ENCODE measurements around the gene ZBTB26. TPM values are rescaled to one million over a fixed set of nuclear protein-coding genes. Genes with fewer than 3 reads are reported as not detected.
A peak's percentile ranks its signal among the peaks of the same experiment; 100 is the strongest.
"Not testable (repeated sequence)": the region's sequence is repeated elsewhere in the genome, so short reads cannot be mapped to it uniquely, and the experiment has no call there.

The ZBTB26 gene
- total RNA-seq, 2 donors from 2014 or later = 8.1 to 11.0 TPM

GRCh38 chr9:122912671-122912963 lies 18.7 kb downstream of the ZBTB26 start:
- H3K4me1 Mint-ChIP-seq (ENCODE audit: low read depth) = peaks cover 35% of the 10 kb centered on the region
- peak overlapping the region; percentile 100 for H3K27ac Mint-ChIP-seq
- no peak for ATAC-seq (replicated peaks in 1 of 2)

GRCh38 chr9:122906122-122906521 lies 25.2 kb downstream of the ZBTB26 start:
- peaks cover 35% of the 10 kb centered on the region for H3K4me1 Mint-ChIP-seq (ENCODE audit: low read depth)
- H3K27ac Mint-ChIP-seq; H3K27me3 Mint-ChIP-seq (ENCODE audit: low read depth); H3K36me3 Mint-ChIP-seq (ENCODE audit: insufficient read depth in 2 of 2); DNase-seq; ATAC-seq (replicated peaks in 1 of 2); H3K4me3 Mint-ChIP-seq; H3K9me3 Mint-ChIP-seq: not testable (repeated sequence)

More at GRCh38 chr9:122912671-122912963, 18.7 kb downstream of the ZBTB26 start:
- Mint-ChIP-seq H3K4me3 (peak overlapping the region; percentile 91 to 99), H3K27me3 (ENCODE audit: low read depth) (no peaks in the 10 kb centered on the region), H3K9me3 (no peaks in the 10 kb centered on the region), H3K36me3 (ENCODE audit: insufficient read depth in 2 of 2) (peaks cover 8 to 20% of the 10 kb centered on the region in 2 donors)
- DNase-seq = no peak

GRCh38 chr9:122904823-122905710 lies 26.2 kb downstream of the ZBTB26 start, which contains the start of gene RC3H2:
RC3H2 (minus strand) TSS chr9:122905359; CDS start chr9:122897509, 7,850 bp downstream.
- H3K27ac Mint-ChIP-seq = peak within 1 kb of the TSS; percentile 99
- peak within 1 kb of the TSS; percentile 93 to 99 for H3K4me3 Mint-ChIP-seq
- no peaks in the 10 kb centered on the region for H3K27me3 Mint-ChIP-seq (ENCODE audit: low read depth)
- peak; percentile 89 to 90 for ATAC-seq (replicated peaks in 1 of 2)
- no peaks in the 10 kb centered on the region for H3K9me3 Mint-ChIP-seq
- peaks cover 0 to 4% of the 10 kb centered on the region in 2 donors for H3K36me3 Mint-ChIP-seq (ENCODE audit: insufficient read depth in 2 of 2)
- peaks cover 31% of the 10 kb centered on the region for H3K4me1 Mint-ChIP-seq (ENCODE audit: low read depth)
- DNase-seq = peak; percentile 95 to 98

GRCh38 chr9:122904466-122904822 lies 26.9 kb downstream of the ZBTB26 start:
- Mint-ChIP-seq H3K36me3 (ENCODE audit: insufficient read depth in 2 of 2) (peaks cover 0 to 5% of the 10 kb centered on the region in 2 donors), H3K9me3 (no peaks in the 10 kb centered on the region), H3K27ac (peak overlapping the region; percentile 99), H3K27me3 (ENCODE audit: low read depth) (no peaks in the 10 kb centered on the region), H3K4me3 (peak overlapping the region; percentile 93 to 99), H3K4me1 (ENCODE audit: low read depth) (peaks cover 35% of the 10 kb centered on the region)
- DNase-seq = peak; percentile 31 to 44
- ATAC-seq (replicated peaks in 1 of 2) = peak; percentile 4 to 23

- H3K27ac Mint-ChIP-seq = peak overlapping the region; percentile 28
- H3K27me3 Mint-ChIP-seq (ENCODE audit: low read depth) = no peaks in the 10 kb centered on the region
- ATAC-seq (replicated peaks in 1 of 2) = no peak
- no peaks in the 10 kb centered on the region for H3K9me3 Mint-ChIP-seq
- H3K4me3 Mint-ChIP-seq = peak overlapping the region; percentile 56 to 67
- no peak for DNase-seq
- H3K36me3 Mint-ChIP-seq (ENCODE audit: insufficient read depth in 2 of 2) = peaks cover 0 to 5% of the 10 kb centered on the region in 2 donors
- peaks cover 43% of the 10 kb centered on the region for H3K4me1 Mint-ChIP-seq (ENCODE audit: low read depth)
Measured at GRCh38 chr9:122900791-122901190, 30.5 kb downstream of the ZBTB26 start.

- Mint-ChIP-seq H3K4me3 (peak overlapping the region in 1 of 2 donors; percentile 45), H3K27ac (peak overlapping the region; percentile 64)
Measured at GRCh38 chr9:122897969-122898368, 33.3 kb downstream of the ZBTB26 start.

GRCh38 chr9:122888480-122888879 lies 42.8 kb downstream of the ZBTB26 start:
- no peak overlapping the region for H3K4me3 Mint-ChIP-seq
- ATAC-seq (replicated peaks in 1 of 2) (no peak), DNase-seq (no peak)
- H3K27me3 Mint-ChIP-seq (ENCODE audit: low read depth) = no peaks in the 10 kb centered on the region
- no peaks in the 10 kb centered on the region for H3K9me3 Mint-ChIP-seq
- H3K4me1 Mint-ChIP-seq (ENCODE audit: low read depth) = no peaks in the 10 kb centered on the region
- no peak overlapping the region for H3K27ac Mint-ChIP-seq
- peaks cover 2 to 26% of the 10 kb centered on the region in 2 donors for H3K36me3 Mint-ChIP-seq (ENCODE audit: insufficient read depth in 2 of 2)

More at GRCh38 chr9:122897969-122898368, 33.3 kb downstream of the ZBTB26 start:
- peak in 1 of 2 donors; percentile 33 for ATAC-seq (replicated peaks in 1 of 2)
- Mint-ChIP-seq H3K9me3 (no peaks in the 10 kb centered on the region), H3K27me3 (ENCODE audit: low read depth) (no peaks in the 10 kb centered on the region), H3K36me3 (ENCODE audit: insufficient read depth in 2 of 2) (peaks cover 2 to 8% of the 10 kb centered on the region in 2 donors), H3K4me1 (ENCODE audit: low read depth) (peaks cover 39% of the 10 kb centered on the region)
- no peak for DNase-seq

GRCh38 chr9:122883125-122883524 lies 48.2 kb downstream of the ZBTB26 start:
- Mint-ChIP-seq H3K9me3 (no peaks in the 10 kb centered on the region), H3K27me3 (ENCODE audit: low read depth) (no peaks in the 10 kb centered on the region), H3K27ac (peak overlapping the region; percentile 51), H3K36me3 (ENCODE audit: insufficient read depth in 2 of 2) (peaks cover 2 to 20% of the 10 kb centered on the region in 2 donors), H3K4me3 (no peak overlapping the region), H3K4me1 (ENCODE audit: low read depth) (no peaks in the 10 kb centered on the region)
- DNase-seq (no peak), ATAC-seq (replicated peaks in 1 of 2) (no peak)

GRCh38 chr9:122879443-122879842 lies 51.9 kb downstream of the ZBTB26 start:
- ATAC-seq (replicated peaks in 1 of 2) = no peak

GRCh38 chr9:122875523-122875922 lies 55.8 kb downstream of the ZBTB26 start:
- ATAC-seq (replicated peaks in 1 of 2) = no peak
- Mint-ChIP-seq H3K27ac (peak overlapping the region; percentile 88), H3K36me3 (ENCODE audit: insufficient read depth in 2 of 2) (peaks cover 7 to 32% of the 10 kb centered on the region in 2 donors), H3K4me1 (ENCODE audit: low read depth) (peaks cover 6% of the 10 kb centered on the region), H3K9me3 (no peaks in the 10 kb centered on the region), H3K27me3 (ENCODE audit: low read depth) (no peaks in the 10 kb centered on the region), H3K4me3 (no peak overlapping the region)
- no peak for DNase-seq

More at GRCh38 chr9:122879443-122879842, 51.9 kb downstream of the ZBTB26 start:
- no peak overlapping the region for H3K27ac Mint-ChIP-seq
- peaks cover 8 to 30% of the 10 kb centered on the region in 2 donors for H3K36me3 Mint-ChIP-seq (ENCODE audit: insufficient read depth in 2 of 2)
- no peak overlapping the region for H3K4me3 Mint-ChIP-seq
- no peak for DNase-seq
- H3K27me3 Mint-ChIP-seq (ENCODE audit: low read depth) = no peaks in the 10 kb centered on the region
- H3K4me1 Mint-ChIP-seq (ENCODE audit: low read depth) = peaks cover 6% of the 10 kb centered on the region
- no peaks in the 10 kb centered on the region for H3K9me3 Mint-ChIP-seq

GRCh38 chr9:122867276-122867675 lies 64.0 kb downstream of the ZBTB26 start:
- not testable (repeated sequence) for DNase-seq; H3K4me1 Mint-ChIP-seq (ENCODE audit: low read depth); H3K27me3 Mint-ChIP-seq (ENCODE audit: low read depth); ATAC-seq (replicated peaks in 1 of 2); H3K9me3 Mint-ChIP-seq; H3K4me3 Mint-ChIP-seq; H3K27ac Mint-ChIP-seq
- peaks cover 5 to 17% of the 10 kb centered on the region in 2 donors for H3K36me3 Mint-ChIP-seq (ENCODE audit: insufficient read depth in 2 of 2)

- Mint-ChIP-seq H3K4me1 (ENCODE audit: low read depth) (no peaks in the 10 kb centered on the region), H3K4me3 (no peak overlapping the region), H3K27me3 (ENCODE audit: low read depth) (no peaks in the 10 kb centered on the region), H3K27ac (no peak overlapping the region), H3K36me3 (ENCODE audit: insufficient read depth in 2 of 2) (peaks cover 5 to 13% of the 10 kb centered on the region in 2 donors), H3K9me3 (no peaks in the 10 kb centered on the region)
- ATAC-seq (replicated peaks in 1 of 2) (no peak), DNase-seq (no peak)
Measured at GRCh38 chr9:122866079-122866478, 65.2 kb downstream of the ZBTB26 start.
